B cell (primary cell): ENCODE data around the gene RENBP. TPM values are rescaled to one million over a fixed set of nuclear protein-coding genes. Genes with fewer than 3 reads are reported as not detected.

ENCODE experiments used
- ATAC-seq: fragments of 200-7000 bp; cut with Tn5 transposase; one replicate; pipeline ENCODE4 v1.10.0; 2021; ENCODE audit warnings: low read depth, mild to moderate bottlenecking, moderate number of reproducible peaks, moderate library complexity
- CTCF ChIA-PET: fragments of 350-600 bp; sonication (Branson Sonifier 250); formaldehyde crosslinking; loops from one replicate; lab custom pipeline; 2021; ENCODE audit warnings: antibody characterized with exemption, inconsistent platforms; lab: Charles Lee
- POLR2A ChIA-PET: fragments of 350-600 bp; sonication (Branson Sonifier 250); formaldehyde crosslinking; loops from one replicate; lab custom pipeline; 2021; ENCODE audit warnings: antibody characterized with exemption; lab: Charles Lee
- DNase-seq: peaks from one replicate; pipeline ENCODE4 v3.0.0; 2013
- H2AFZ ChIP-seq: 2 replicates; pipeline ENCODE4 v1.6.1; 2012; ENCODE audit warnings: mild to moderate bottlenecking, low read depth, low read length; ENCODE audit not compliant: insufficient read depth, poor library complexity, severe bottlenecking
- H3K27ac ChIP-seq, 2 donors: 1 replicate in 1 of 2; 2 replicates in 1 of 2; pipeline ENCODE4 v1.5.1; 2012 to 2013; ENCODE audit warnings: low read length in 2 of 2, mild to moderate bottlenecking in 2 of 2, moderate library complexity in 1 of 2
- H3K27me3 ChIP-seq, 4 experiments: fragments of 200-600 bp in 1 of 4; sonication (generic) in 1 of 4; replicated peaks in 1 of 4; 1 replicate in 2 of 4; 2 replicates in 2 of 4; pipeline versions ENCODE4 v1.6.1 to v1.7.0; 2013 to 2016; ENCODE audit warnings: low read length in 3 of 4, mild to moderate bottlenecking in 2 of 4, mixed read lengths in 1 of 4, moderate library complexity in 1 of 4; ENCODE audit not compliant: insufficient read depth in 4 of 4, control insufficient read depth in 3 of 4; ENCODE audit errors: control extremely low read depth in 1 of 4
- H3K36me3 ChIP-seq, 2 experiments: replicated peaks in 1 of 2; 1 replicate in 1 of 2; 2 replicates in 1 of 2; pipeline versions ENCODE4 v1.6.1 to v1.7.1; 2013; ENCODE audit warnings: low read length in 1 of 2; ENCODE audit not compliant: insufficient read depth in 2 of 2, control insufficient read depth in 1 of 2; ENCODE audit errors: control extremely low read depth in 1 of 2, extremely low read depth in 1 of 2
- H3K4me1 ChIP-seq, 2 donors: fragments of 200-600 bp in 1 of 2; sonication (generic) in 1 of 2; 1 replicate in 1 of 2; 2 replicates in 1 of 2; pipeline versions ENCODE4 v1.5.1 to v1.6.1; 2013 to 2017; ENCODE audit warnings: low read length in 2 of 2; ENCODE audit not compliant: control insufficient read depth in 2 of 2, insufficient read depth in 2 of 2
- H3K4me2 ChIP-seq: replicated peaks from 2 replicates; pipeline ENCODE3; 2012; ENCODE audit warnings: mild to moderate bottlenecking, low read depth, low read length; ENCODE audit not compliant: poor library complexity, severe bottlenecking
- H3K4me3 ChIP-seq, 5 experiments: fragments of 200-600 bp in 1 of 5; sonication (generic) in 1 of 5; 1 replicate in 3 of 5; 2 replicates in 2 of 5; pipeline versions ENCODE4 v1.5.1 to v1.7.0; 2011 to 2016; ENCODE audit warnings: low read length in 4 of 5, mild to moderate bottlenecking in 4 of 5, low read depth in 2 of 5, control low read depth in 1 of 5, moderate library complexity in 1 of 5; ENCODE audit not compliant: insufficient read depth in 1 of 5; ENCODE audit errors: control extremely low read depth in 1 of 5, extremely low read depth in 1 of 5
- H3K79me2 ChIP-seq: fragments of 200-600 bp; sonication (generic); one replicate; pipeline ENCODE4 v1.6.0; 2016; ENCODE audit warnings: low read length; ENCODE audit not compliant: control insufficient read depth, insufficient read depth
- H3K9ac ChIP-seq: fragments of 200-600 bp; sonication (generic); 2 replicates; pipeline ENCODE4 v1.6.1; 2017; ENCODE audit warnings: mild to moderate bottlenecking, low read length, moderate library complexity
- H3K9me3 ChIP-seq, 3 donors: one replicate each; pipeline versions ENCODE4 v1.6.1 to v1.7.1; 2013; ENCODE audit warnings: low read length in 2 of 3; ENCODE audit not compliant: control insufficient read depth in 2 of 3, insufficient read depth in 1 of 3; ENCODE audit errors: control extremely low read depth in 1 of 3
- H4K20me1 ChIP-seq: 2 replicates; pipeline ENCODE4 v1.6.0; 2012; ENCODE audit warnings: mild to moderate bottlenecking, low read length; ENCODE audit not compliant: insufficient read depth, control insufficient read depth, poor library complexity, severe bottlenecking
- H3K27ac Mint-ChIP-seq: one replicate; pipeline ENCODE4 v1.8.0; 2021; ENCODE audit warnings: mixed read lengths
- H3K27me3 Mint-ChIP-seq: one replicate; pipeline ENCODE4 v1.8.0; 2021; ENCODE audit warnings: mixed read lengths
- H3K4me1 Mint-ChIP-seq: one replicate; pipeline ENCODE4 v1.8.0; 2021; ENCODE audit warnings: mixed read lengths
- H3K4me3 Mint-ChIP-seq: one replicate; pipeline ENCODE4 v1.8.0; 2021; ENCODE audit warnings: mixed read lengths
- H3K9me3 Mint-ChIP-seq: one replicate; pipeline ENCODE4 v1.8.0; 2022; ENCODE audit warnings: mixed read lengths; ENCODE audit not compliant: insufficient read depth
- CTCF ChIP-seq: fragments of 200-600 bp; IDR thresholded peaks from one replicate; pipeline ENCODE4 v1.8.0; 2022; ENCODE audit warnings: antibody characterized with exemption, mild to moderate bottlenecking
- EZH2 ChIP-seq: IDR thresholded peaks from 2 replicates; pipeline ENCODE4 v1.6.1; 2012; ENCODE audit warnings: borderline replicate concordance, low read depth, mild to moderate bottlenecking, moderate library complexity, low read length; ENCODE audit not compliant: insufficient read depth, poor library complexity, severe bottlenecking
- WGBS: methylation state at CpG from one replicate; pipeline ENCODE4 v1.1.5; 2013; ENCODE audit warnings: missing lambda C conversion rate; ENCODE audit not compliant: insufficient coverage; 5-methylcytosine and 5-hydroxymethylcytosine counted together
- intact Hi-C: fragments of 100-400 bp; cut with micrococcal nuclease; formaldehyde crosslinking; loops from one replicate; pipeline ENCODE4 v1.10.0; 2022
- polyA plus RNA-seq: library from polyadenylated mRNA; depleted of rRNA; stranded (reverse); fragments of >200 nt; gene quantifications from 2 replicates; pipeline ENCODE4 v1.2.3, GENCODE V29; 2012
- total RNA-seq, 2 donors: library from RNA; stranded (reverse); fragments of 120-200 nt in 1 of 2; gene quantifications; 1 replicate in 1 of 2; 2 replicates in 1 of 2; pipeline versions ENCODE4 v1.2.3 to v1.2.4, GENCODE V29; 2013 to 2022

The RENBP gene
- total and polyA plus RNA-seq, 2 donors (not counting 1 experiment from before 2014, with no cell fraction given): 30.6 to 39.2 TPM

GRCh38 chrX:153969904-153970356 is 25.5 kb upstream of the RENBP start:
- peaks cover 57% of the 10 kb centered on the region for H3K4me1 Mint-ChIP-seq
- peak overlapping the region; percentile 87 for H3K27ac Mint-ChIP-seq
- intact Hi-C loops: loop anchor here (2.0 to 10.0 kb wide), 5 partner anchors 15 to 1025 kb away; partner anchors contain the start of gene EMD

More at GRCh38 chrX:153969904-153970356, 25.5 kb upstream of the RENBP start:
- Histone ChIP-seq H3K27me3 (no peaks in the 10 kb centered on the region), H3K9ac (peak overlapping the region; percentile 100), H3K4me3 (peak overlapping the region; percentile 16 to 99 (median 97)), H3K79me2 (peaks cover 64% of the 10 kb centered on the region), H3K4me1 (peaks cover 58 to 68% of the 10 kb centered on the region in 2 donors), H3K36me3 (peaks cover 0 to 4% of the 10 kb centered on the region in 2 experiments), H2AFZ (peak overlapping the region; percentile 71), H3K4me2 (peak overlapping the region; percentile 70), H3K9me3 (no peaks in the 10 kb centered on the region), H3K27ac (peak overlapping the region; percentile 34 to 49), H4K20me1 (peaks cover 44% of the 10 kb centered on the region)
- peak overlapping the region; percentile 87 for H3K4me3 Mint-ChIP-seq
- DNase-seq (peak; percentile 35), ATAC-seq (no peak)
- ChIA-PET POLR2A (interaction anchor here (1.9 to 2.5 kb wide), 2 partner anchors 43 to 50 kb away, joined by 11 to 35 read pairs; partner anchors contain the start of genes ARHGAP4 and IRAK1), CTCF (interaction anchor here (1.3 to 4.0 kb wide), 5 partner anchors 11 to 49 kb away, joined by 3 to 27 read pairs (median 6); partner anchors contain the start of genes ARHGAP4 and IRAK1)
- no peaks in the 10 kb centered on the region for H3K27me3 Mint-ChIP-seq
- no peaks in the 10 kb centered on the region for H3K9me3 Mint-ChIP-seq
- TF ChIP-seq EZH2 (no peak), CTCF (no peak)
- 1% methylated on average over 11 of the region's 26 CpGs for WGBS
